Measurements from ENCODE around the gene DPP9.
A peak's percentile ranks its signal among the peaks of the same experiment; 100 is the strongest.

Gene DPP9

GRCh38 chr19:4707956-4708650 is 15.5 kb downstream of the DPP9 start:
- DNase-seq = no peak

- DNase-seq = no peak
These were observed 16.3 kb downstream of the DPP9 start for GRCh38 chr19:4707322-4707721.

- DNase-seq = no peak
These were observed 18.1 kb downstream of the DPP9 start for GRCh38 chr19:4705413-4706131.

GRCh38 chr19:4704317-4704673 is 19.3 kb downstream of the DPP9 start:
- DNase-seq = no peak

GRCh38 chr19:4703671-4704316 is 19.8 kb downstream of the DPP9 start:
- DNase-seq = no peak

GRCh38 chr19:4702764-4703163 is 20.9 kb downstream of the DPP9 start:
- DNase-seq = no peak

GRCh38 chr19:4701557-4701956 is 22.1 kb downstream of the DPP9 start:
- DNase-seq = no peak

- DNase-seq = no peak
These were observed 23.0 kb downstream of the DPP9 start for GRCh38 chr19:4700693-4700970.

- no peak for DNase-seq
These were observed 23.6 kb downstream of the DPP9 start for GRCh38 chr19:4699826-4700692.

- no peak for DNase-seq
These were observed 26.3 kb downstream of the DPP9 start for GRCh38 chr19:4697304-4697703.

GRCh38 chr19:4695224-4695731 is 28.4 kb downstream of the DPP9 start:
- DNase-seq = no peak

GRCh38 chr19:4694211-4694987 is 29.2 kb downstream of the DPP9 start:
- no peak for DNase-seq

GRCh38 chr19:4693471-4694121 is 30.0 kb downstream of the DPP9 start:
- no peak for DNase-seq

- DNase-seq = no peak
These were observed 30.6 kb downstream of the DPP9 start for GRCh38 chr19:4693078-4693350.

- peak; percentile 59 for DNase-seq
These were observed 31.2 kb downstream of the DPP9 start for GRCh38 chr19:4692251-4693077.

GRCh38 chr19:4691373-4691772 is 32.3 kb downstream of the DPP9 start:
- DNase-seq = no peak

GRCh38 chr19:4690361-4690760 is 33.3 kb downstream of the DPP9 start:
- DNase-seq = no peak

- DNase-seq = no peak
These were observed 34.2 kb downstream of the DPP9 start for GRCh38 chr19:4689403-4689802.

GRCh38 chr19:4688587-4688986 is 35.1 kb downstream of the DPP9 start:
- DNase-seq = no peak

GRCh38 chr19:4687396-4687795 is 36.2 kb downstream of the DPP9 start:
- DNase-seq = no peak

- DNase-seq = no peak
These were observed 36.9 kb downstream of the DPP9 start for GRCh38 chr19:4686700-4687099.

All from hematopoietic multipotent progenitor cell treated with erythropoietin and hydrocortisone succinate and interleukin-3 and kit ligand, for 4 days (in vitro differentiated cells).